IPS-18a (cell line): Measurements from ENCODE around the gene RAB32.

Experiments
- H3K27ac ChIP-seq: one replicate; pipeline ENCODE4 v1.5.1; 2013; ENCODE audit warnings: low read length
- H3K27me3 ChIP-seq: one replicate; pipeline ENCODE4 v1.6.1; 2013; ENCODE audit warnings: mild to moderate bottlenecking, low read length; ENCODE audit not compliant: control insufficient read depth, insufficient read depth
- H3K36me3 ChIP-seq: one replicate; pipeline ENCODE4 v1.6.1; 2013; ENCODE audit warnings: low read depth, low read length; ENCODE audit not compliant: control insufficient read depth
- H3K4me1 ChIP-seq: one replicate; pipeline ENCODE4 v1.6.1; 2013; ENCODE audit warnings: low read depth, low read length; ENCODE audit not compliant: control insufficient read depth
- H3K4me3 ChIP-seq: one replicate; pipeline ENCODE4 v1.5.1; 2013; ENCODE audit warnings: low read length
- H3K9ac ChIP-seq: one replicate; pipeline ENCODE4 v1.6.1; 2013; ENCODE audit warnings: mild to moderate bottlenecking, low read length, moderate library complexity
- H3K9me3 ChIP-seq: one replicate; pipeline ENCODE4 v1.6.1; 2013; ENCODE audit warnings: low read depth, low read length; ENCODE audit not compliant: control insufficient read depth

Gene RAB32

GRCh38 chr6:146543211-146543939 is at the start of gene RAB32:
Gene RAB32 (plus strand): TSS chr6:146543833. CDS start chr6:146543872, 39 bp downstream.
- Histone ChIP-seq H3K9ac (peak within 1 kb of the TSS; percentile 59), H3K27ac (no peak within 1 kb of the TSS), H3K27me3 (no peaks in the 10 kb centered on the region), H3K4me1 (no peaks in the 10 kb centered on the region), H3K9me3 (no peaks in the 10 kb centered on the region), H3K4me3 (peak within 1 kb of the TSS; percentile 76), H3K36me3 (no peaks in the 10 kb centered on the region)

GRCh38 chr6:146498309-146498708 is 45.3 kb upstream of the RAB32 start:
- Histone ChIP-seq H3K36me3 (no peaks in the 10 kb centered on the region), H3K9ac (no peak overlapping the region)

GRCh38 chr6:146503096-146503495 is 40.5 kb upstream of the RAB32 start:
- H3K9me3 ChIP-seq = no peaks in the 10 kb centered on the region
- H3K9ac ChIP-seq = no peak overlapping the region
- H3K36me3 ChIP-seq = no peaks in the 10 kb centered on the region
- H3K27me3 ChIP-seq = no peaks in the 10 kb centered on the region
- H3K4me1 ChIP-seq = no peaks in the 10 kb centered on the region
- H3K27ac ChIP-seq = no peak overlapping the region
- no peak overlapping the region for H3K4me3 ChIP-seq

More at GRCh38 chr6:146498309-146498708, 45.3 kb upstream of the RAB32 start:
- Histone ChIP-seq H3K9me3 (no peaks in the 10 kb centered on the region), H3K4me3 (no peak overlapping the region), H3K27ac (no peak overlapping the region), H3K4me1 (no peaks in the 10 kb centered on the region), H3K27me3 (no peaks in the 10 kb centered on the region)

GRCh38 chr6:146515212-146515611 is 28.4 kb upstream of the RAB32 start:
- Histone ChIP-seq H3K36me3 (no peaks in the 10 kb centered on the region), H3K9me3 (no peaks in the 10 kb centered on the region), H3K27me3 (no peaks in the 10 kb centered on the region), H3K4me1 (no peaks in the 10 kb centered on the region), H3K27ac (no peak overlapping the region), H3K9ac (no peak overlapping the region), H3K4me3 (no peak overlapping the region)

GRCh38 chr6:146526192-146526591 is 17.4 kb upstream of the RAB32 start:
- no peak overlapping the region for H3K27ac ChIP-seq
- H3K4me3 ChIP-seq = no peak overlapping the region
- no peaks in the 10 kb centered on the region for H3K9me3 ChIP-seq
- H3K4me1 ChIP-seq = no peaks in the 10 kb centered on the region
- no peaks in the 10 kb centered on the region for H3K36me3 ChIP-seq
- H3K9ac ChIP-seq = no peak overlapping the region
- no peaks in the 10 kb centered on the region for H3K27me3 ChIP-seq

- Histone ChIP-seq H3K27me3 (no peaks in the 10 kb centered on the region), H3K4me1 (no peaks in the 10 kb centered on the region)
Measured at GRCh38 chr6:146532702-146533101, 10.9 kb upstream of the RAB32 start.

GRCh38 chr6:146542881-146543210 is 787 bp upstream of the RAB32 start:
- Histone ChIP-seq H3K4me1 (no peaks in the 10 kb centered on the region), H3K9ac (peak overlapping the region; percentile 52), H3K36me3 (no peaks in the 10 kb centered on the region), H3K9me3 (no peaks in the 10 kb centered on the region), H3K27me3 (no peaks in the 10 kb centered on the region), H3K27ac (no peak overlapping the region), H3K4me3 (peak overlapping the region; percentile 58)

More at GRCh38 chr6:146532702-146533101, 10.9 kb upstream of the RAB32 start:
- H3K9me3 ChIP-seq = no peaks in the 10 kb centered on the region
- no peak overlapping the region for H3K9ac ChIP-seq
- no peak overlapping the region for H3K4me3 ChIP-seq
- no peak overlapping the region for H3K27ac ChIP-seq
- no peaks in the 10 kb centered on the region for H3K36me3 ChIP-seq

- Histone ChIP-seq H3K36me3 (no peaks in the 10 kb centered on the region), H3K27me3 (no peaks in the 10 kb centered on the region), H3K9ac (peak overlapping the region; percentile 59), H3K4me3 (peak overlapping the region; percentile 76), H3K9me3 (no peaks in the 10 kb centered on the region), H3K4me1 (no peaks in the 10 kb centered on the region), H3K27ac (no peak overlapping the region)
Measured at GRCh38 chr6:146543940-146544615, 445 bp downstream of the RAB32 start.

- Histone ChIP-seq H3K27me3 (no peaks in the 10 kb centered on the region), H3K27ac (no peak overlapping the region), H3K4me1 (no peaks in the 10 kb centered on the region), H3K9me3 (no peaks in the 10 kb centered on the region), H3K4me3 (peak overlapping the region; percentile 76), H3K36me3 (peaks cover 4% of the 10 kb centered on the region), H3K9ac (peak overlapping the region; percentile 59)
Measured at GRCh38 chr6:146544616-146545182, 1.1 kb downstream of the RAB32 start.

GRCh38 chr6:146545581-146545980 is 1.9 kb downstream of the RAB32 start:
- Histone ChIP-seq H3K27ac (no peak overlapping the region), H3K36me3 (peaks cover 8% of the 10 kb centered on the region), H3K4me3 (no peak overlapping the region), H3K27me3 (no peaks in the 10 kb centered on the region), H3K9ac (no peak overlapping the region), H3K9me3 (no peaks in the 10 kb centered on the region), H3K4me1 (no peaks in the 10 kb centered on the region)

- no peak overlapping the region for H3K27ac ChIP-seq
- no peak overlapping the region for H3K9ac ChIP-seq
- no peaks in the 10 kb centered on the region for H3K4me1 ChIP-seq
- no peaks in the 10 kb centered on the region for H3K27me3 ChIP-seq
- H3K4me3 ChIP-seq = no peak overlapping the region
- H3K9me3 ChIP-seq = no peaks in the 10 kb centered on the region
- peaks cover 8% of the 10 kb centered on the region for H3K36me3 ChIP-seq
Measured at GRCh38 chr6:146546443-146547043, 2.9 kb downstream of the RAB32 start.
